ENCODE results near the gene TAF8. TPM values are rescaled to one million over a fixed set of nuclear protein-coding genes. Genes with fewer than 3 reads are reported as not detected.

TAF8 gene
- total RNA-seq, 4 donors from 2014 or later, result 6.0 to 33.2 (median 10.8) TPM

DNA sequence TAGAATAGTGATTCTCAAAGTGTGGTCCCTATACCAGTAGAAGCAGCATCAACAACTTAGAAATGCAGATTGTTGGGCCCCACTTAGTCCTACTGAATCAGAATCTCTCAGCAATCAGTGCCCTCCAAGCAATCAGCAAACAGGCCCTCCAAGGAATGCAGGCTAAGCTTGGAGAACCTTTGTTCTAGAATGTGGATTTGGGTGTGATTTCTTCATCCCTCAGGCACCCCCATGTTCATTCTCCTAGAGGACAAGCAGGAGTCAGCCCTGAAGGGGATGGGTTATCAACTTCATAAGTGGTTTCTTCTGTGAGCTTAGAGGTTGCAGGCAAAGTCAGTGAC is 40.5 kb upstream of the TAF8 start:
- Histone ChIP-seq H3K27me3 (no peaks in the 10 kb centered on the region), H3K4me1 (peaks cover 7 to 16% (median 8%) of the 10 kb centered on the region in 3 donors), H3K27ac (no peak overlapping the region), H3K36me3 (peaks cover 0 to 24% (median 0%) of the 10 kb centered on the region in 3 donors), H3K9me3 (no peaks in the 10 kb centered on the region), H3K4me3 (no peak overlapping the region)
- no peak for DNase-seq
- intact Hi-C loops (cut with DNase I), result no loop called here
- TF ChIP-seq, protein P1, sequence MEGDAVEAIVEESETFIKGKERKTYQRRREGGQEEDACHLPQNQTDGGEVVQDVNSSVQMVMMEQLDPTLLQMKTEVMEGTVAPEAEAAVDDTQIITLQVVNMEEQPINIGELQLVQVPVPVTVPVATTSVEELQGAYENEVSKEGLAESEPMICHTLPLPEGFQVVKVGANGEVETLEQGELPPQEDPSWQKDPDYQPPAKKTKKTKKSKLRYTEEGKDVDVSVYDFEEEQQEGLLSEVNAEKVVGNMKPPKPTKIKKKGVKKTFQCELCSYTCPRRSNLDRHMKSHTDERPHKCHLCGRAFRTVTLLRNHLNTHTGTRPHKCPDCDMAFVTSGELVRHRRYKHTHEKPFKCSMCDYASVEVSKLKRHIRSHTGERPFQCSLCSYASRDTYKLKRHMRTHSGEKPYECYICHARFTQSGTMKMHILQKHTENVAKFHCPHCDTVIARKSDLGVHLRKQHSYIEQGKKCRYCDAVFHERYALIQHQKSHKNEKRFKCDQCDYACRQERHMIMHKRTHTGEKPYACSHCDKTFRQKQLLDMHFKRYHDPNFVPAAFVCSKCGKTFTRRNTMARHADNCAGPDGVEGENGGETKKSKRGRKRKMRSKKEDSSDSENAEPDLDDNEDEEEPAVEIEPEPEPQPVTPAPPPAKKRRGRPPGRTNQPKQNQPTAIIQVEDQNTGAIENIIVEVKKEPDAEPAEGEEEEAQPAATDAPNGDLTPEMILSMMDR (IDR thresholded peaks at IDR 0.05), result no peak
- TF ChIP-seq POLR2A (IDR thresholded peaks at IDR 0.05), result no peak

GRCh38 chr6:42010185-42010891 is 40.0 kb upstream of the TAF8 start:
- no peak for DNase-seq
- H3K9me3 ChIP-seq, result no peaks in the 10 kb centered on the region
- peaks cover 0 to 24% (median 0%) of the 10 kb centered on the region in 3 donors for H3K36me3 ChIP-seq
- H3K4me3 ChIP-seq, result no peak overlapping the region
- no peak overlapping the region for H3K27ac ChIP-seq
- WGBS, 2 donors, result 24 to 25% methylated on average over 10 to 11 of the region's 11 CpGs
- H3K27me3 ChIP-seq, result no peaks in the 10 kb centered on the region
- no peak for TF ChIP-seq POLR2A (IDR thresholded peaks at IDR 0.05)
- TF ChIP-seq, protein P1 (IDR thresholded peaks at IDR 0.05), result no peak
- intact Hi-C loops (cut with DNase I), result no loop called here
- peaks cover 7 to 16% (median 8%) of the 10 kb centered on the region in 3 donors for H3K4me1 ChIP-seq

DNA sequence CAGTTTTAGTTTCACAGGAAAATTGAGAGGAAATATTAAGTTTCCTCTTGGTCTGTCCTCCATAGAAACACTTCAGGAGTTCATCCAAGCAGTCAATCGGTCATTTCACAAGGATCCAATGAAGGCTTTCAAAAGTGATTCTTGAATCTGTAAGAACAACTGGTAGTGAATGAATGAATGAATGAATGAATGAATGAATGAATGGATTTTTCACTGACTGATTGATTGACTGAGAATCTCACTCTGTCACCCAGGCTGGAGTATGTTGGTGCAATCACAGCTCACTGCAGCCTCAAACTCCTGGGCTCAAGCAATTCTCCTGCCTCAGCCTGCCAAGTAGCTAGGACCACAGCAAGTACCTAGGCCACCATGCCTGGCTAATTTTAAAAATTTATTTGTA is 39.4 kb upstream of the TAF8 start:
- 63 to 86% methylated on average over 1 of the region's 1 CpG for WGBS, 2 donors
- no peaks in the 10 kb centered on the region for H3K9me3 ChIP-seq
- H3K27ac ChIP-seq, result no peak overlapping the region
- TF ChIP-seq POLR2A (IDR thresholded peaks at IDR 0.05), result no peak
- TF ChIP-seq, protein P1 (IDR thresholded peaks at IDR 0.05), result no peak
- H3K27me3 ChIP-seq, result no peaks in the 10 kb centered on the region
- peaks cover 0 to 24% (median 0%) of the 10 kb centered on the region in 3 donors for H3K36me3 ChIP-seq
- no peak for DNase-seq
- H3K4me1 ChIP-seq, result peaks cover 7 to 16% (median 8%) of the 10 kb centered on the region in 3 donors
- no peak overlapping the region for H3K4me3 ChIP-seq
- intact Hi-C loops (cut with DNase I), result no loop called here

GRCh38 chr6:42012501-42013133 is 37.7 kb upstream of the TAF8 start:
- TF ChIP-seq, protein P1 (IDR thresholded peaks at IDR 0.05), result no peak
- no peak for TF ChIP-seq POLR2A (IDR thresholded peaks at IDR 0.05)
- Histone ChIP-seq H3K27ac (no peak overlapping the region), H3K4me1 (peaks cover 7 to 23% (median 11%) of the 10 kb centered on the region in 3 donors), H3K9me3 (no peaks in the 10 kb centered on the region), H3K36me3 (peaks cover 0 to 31% (median 0%) of the 10 kb centered on the region in 3 donors), H3K27me3 (no peaks in the 10 kb centered on the region), H3K4me3 (no peak overlapping the region)
- DNase-seq, result no peak
- intact Hi-C loops (cut with DNase I), result no loop called here
- WGBS, 2 donors, result 93 to 100% methylated on average over 3 of the region's 3 CpGs

GRCh38 chr6:42013134-42013516 is 37.2 kb upstream of the TAF8 start:
- Histone ChIP-seq H3K9me3 (no peaks in the 10 kb centered on the region), H3K36me3 (peaks cover 0 to 31% (median 0%) of the 10 kb centered on the region in 3 donors), H3K4me3 (no peak overlapping the region), H3K27me3 (no peaks in the 10 kb centered on the region), H3K4me1 (peaks cover 7 to 23% (median 11%) of the 10 kb centered on the region in 3 donors), H3K27ac (no peak overlapping the region)
- TF ChIP-seq, protein P1 (IDR thresholded peaks at IDR 0.05), result no peak
- TF ChIP-seq POLR2A (IDR thresholded peaks at IDR 0.05), result no peak
- 61 to 62% methylated on average over 2 of the region's 2 CpGs for WGBS, 2 donors
- no peak for DNase-seq
- intact Hi-C loops (cut with DNase I), result no loop called here

All from esophagus squamous epithelium (tissue), 5 donors.